Endothelial cell of umbilical vein (primary cell): ENCODE results near the gene SLC44A4.

Source experiments
- CTCF ChIP-seq, 2 donors: IDR thresholded peaks; 1 replicate in 1 of 2; 2 replicates in 1 of 2; pipeline ENCODE4 v1.5.1; 2011; ENCODE audit warnings: low read length in 2 of 2, mild to moderate bottlenecking in 2 of 2, moderate library complexity in 2 of 2, control low read depth in 1 of 2, inconsistent platforms in 1 of 2, low read depth in 1 of 2; ENCODE audit not compliant: insufficient read depth in 1 of 2; ENCODE audit errors: extremely low read depth in 1 of 2
- EZH2 ChIP-seq: IDR thresholded peaks from 2 replicates; pipeline ENCODE4 v1.6.1; 2012; ENCODE audit warnings: borderline replicate concordance, low read depth, mild to moderate bottlenecking, moderate library complexity, low read length, inconsistent platforms; ENCODE audit not compliant: severe bottlenecking
- FOS ChIP-seq: IDR thresholded peaks from 2 replicates; pipeline ENCODE4 v1.6.1; 2011; ENCODE audit warnings: mild to moderate bottlenecking, low read length, moderate library complexity, borderline replicate concordance; ENCODE audit not compliant: insufficient read depth
- GATA2 ChIP-seq: IDR thresholded peaks from 2 replicates; pipeline ENCODE4 v1.7.0; 2011; ENCODE audit warnings: low read depth, mild to moderate bottlenecking, moderate library complexity, mixed read lengths, low read length; ENCODE audit not compliant: insufficient read length, insufficient read depth
- JUN ChIP-seq: IDR thresholded peaks from 2 replicates; pipeline ENCODE4 v1.6.1; 2011; ENCODE audit warnings: borderline replicate concordance, low read depth; ENCODE audit not compliant: insufficient read length, insufficient read depth
- MAX ChIP-seq: IDR thresholded peaks from 2 replicates; pipeline ENCODE4 v1.6.1; 2011; ENCODE audit not compliant: insufficient read depth, insufficient read length
- MYC ChIP-seq: IDR thresholded peaks from one replicate; pipeline ENCODE4 v1.6.1; 2011; ENCODE audit warnings: mild to moderate bottlenecking, low read depth, low read length
- POLR2A ChIP-seq: IDR thresholded peaks from 2 replicates; pipeline ENCODE4 v1.6.1; 2012; ENCODE audit warnings: low read depth, mild to moderate bottlenecking, control low read depth, low read length
- POLR2AphosphoS5 ChIP-seq: IDR thresholded peaks from 2 replicates; pipeline ENCODE4 v1.6.1; 2012; ENCODE audit warnings: low read depth, mild to moderate bottlenecking, control low read depth, low read length, moderate library complexity; ENCODE audit not compliant: insufficient read depth

- TF ChIP-seq CTCF (IDR thresholded peaks at IDR 0.05; ENCODE audit: extremely low read depth in 1 of 2, insufficient read depth in 1 of 2, low read depth in 1 of 2, low read length in 2 of 2) (no peak), MAX (no peak), EZH2 (no peak), POLR2AphosphoS5 (no peak), POLR2A (no peak), MYC (no peak), GATA2 (no peak), JUN (no peak), FOS (no peak)
These were observed 4.9 kb upstream of the SLC44A4 start for GRCh38 chr6:31883676-31884075.
